GM18867 (cell line): ENCODE data around the gene FBXO10.

Source experiments
- ATAC-seq: cut with Tn5 transposase; IDR thresholded peaks from one replicate; pipeline ENCODE4 v1.9.1; 2021; ENCODE audit warnings: mild to moderate bottlenecking, moderate library complexity; ENCODE audit not compliant: unreplicated experiment

FBXO10 gene

GRCh38 chr9:37593883-37594448 is 17.8 kb upstream of the FBXO10 start:
- ATAC-seq = no peak

- ATAC-seq = peak; percentile 89
Observed at GRCh38 chr9:37592108-37592951, 16.1 kb upstream of the FBXO10 start, which contains the start of gene TOMM5. TSS of gene TOMM5 (minus strand) at chr9:37592597. CDS start at chr9:37592532, 65 bp downstream.

- no peak for ATAC-seq
Observed at GRCh38 chr9:37587521-37587920, 11.3 kb upstream of the FBXO10 start.

GRCh38 chr9:37583522-37584121 is 7.4 kb upstream of the FBXO10 start:
- no peak for ATAC-seq

GRCh38 chr9:37582548-37583157 is 6.5 kb upstream of the FBXO10 start:
- peak; percentile 55 for ATAC-seq

DNA sequence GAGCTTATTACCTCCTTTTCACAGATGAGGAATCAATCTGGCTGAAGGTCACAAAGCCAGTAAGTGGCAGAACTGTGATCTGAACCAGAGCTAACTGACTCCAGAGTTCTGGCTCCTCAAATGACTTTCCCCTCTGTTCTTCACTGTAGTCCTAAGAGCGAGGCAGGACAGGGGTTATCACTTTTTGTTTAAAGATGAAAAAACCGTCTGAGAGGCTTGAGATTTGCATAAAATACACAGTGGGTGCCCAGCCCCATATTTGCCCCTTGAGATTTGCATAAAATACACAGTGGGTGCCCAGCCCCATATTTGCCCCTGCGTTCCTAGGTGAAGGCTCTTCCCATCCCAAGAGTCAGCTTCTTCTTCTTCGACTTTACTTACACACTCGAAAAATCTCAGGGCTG is 667 bp downstream of the FBXO10 start:
- ATAC-seq = peak; percentile 62

- ATAC-seq = no peak
Observed at GRCh38 chr9:37575001-37575400, 1.2 kb downstream of the FBXO10 start.

DNA sequence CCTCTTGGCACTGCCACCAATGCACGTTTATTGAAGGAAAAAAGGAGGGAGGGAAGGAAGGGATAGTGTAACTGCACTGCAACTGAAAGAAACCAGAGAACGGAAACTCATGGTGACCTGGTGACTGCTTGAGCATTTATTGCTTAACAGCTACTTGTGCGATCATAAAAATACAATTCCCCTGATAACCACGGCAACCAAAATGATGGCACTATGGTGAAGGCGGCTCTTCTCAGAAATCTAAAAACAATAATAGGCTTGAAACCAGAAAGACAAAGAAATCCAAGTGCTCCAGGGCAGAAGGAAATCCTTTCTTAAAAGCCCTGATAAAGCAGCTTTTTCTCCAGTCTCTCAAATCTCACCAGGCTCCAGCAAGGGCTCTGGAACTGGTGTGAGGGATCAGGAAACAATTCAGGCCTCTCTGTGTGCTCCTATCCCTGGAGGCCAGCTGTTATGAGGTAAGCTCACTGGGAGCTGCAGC is 1.9 kb downstream of the FBXO10 start:
- ATAC-seq = no peak

DNA sequence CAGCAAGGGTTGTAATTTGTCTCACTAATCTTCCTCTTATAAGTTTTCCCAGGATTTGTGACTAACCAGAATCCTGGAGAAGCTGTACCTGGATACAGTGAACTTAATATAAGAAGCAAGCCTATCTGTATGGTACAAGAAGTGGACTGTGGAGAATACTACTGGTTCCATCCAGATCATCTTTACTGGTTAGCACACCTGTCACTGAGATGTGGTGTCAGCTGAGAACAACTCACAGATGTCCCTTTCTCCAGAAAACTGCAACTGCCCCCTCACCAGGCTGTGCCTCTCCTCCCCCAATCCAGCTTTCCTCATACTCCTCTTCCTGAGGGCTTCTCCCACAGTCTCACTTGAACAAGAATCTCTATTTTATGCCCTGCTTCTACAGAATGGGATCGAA is 4.9 kb downstream of the FBXO10 start:
- no peak for ATAC-seq

DNA sequence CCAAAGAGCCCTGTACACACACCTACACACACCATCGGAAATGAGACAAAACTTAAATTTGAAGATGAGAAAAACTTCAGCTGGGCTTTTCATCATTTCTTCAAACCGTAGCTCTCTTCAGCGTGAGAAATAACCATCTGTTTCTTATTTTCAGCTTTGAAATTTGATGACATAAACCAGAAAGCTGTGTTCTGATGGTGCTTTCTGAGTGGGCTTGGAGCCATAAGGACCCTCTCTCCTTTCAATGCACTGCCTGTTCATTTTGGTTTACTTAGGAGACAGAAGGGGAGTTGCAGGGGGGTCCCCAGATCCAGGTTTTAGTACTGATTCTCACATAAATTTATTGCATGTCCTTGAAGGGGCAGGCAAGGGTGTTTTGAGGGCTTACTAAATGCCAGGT is 9.5 kb downstream of the FBXO10 start:
- no peak for ATAC-seq

GRCh38 chr9:37565661-37566618 is 10.2 kb downstream of the FBXO10 start:
- peak; percentile 88 for ATAC-seq

GRCh38 chr9:37564916-37565315 is 11.3 kb downstream of the FBXO10 start:
- ATAC-seq = no peak

- no peak for ATAC-seq
Observed at GRCh38 chr9:37563806-37564513, 12.2 kb downstream of the FBXO10 start.

- no peak for ATAC-seq
Observed at GRCh38 chr9:37562826-37563225, 13.4 kb downstream of the FBXO10 start.

- no peak for ATAC-seq
Observed at GRCh38 chr9:37561682-37562081, 14.5 kb downstream of the FBXO10 start.

DNA sequence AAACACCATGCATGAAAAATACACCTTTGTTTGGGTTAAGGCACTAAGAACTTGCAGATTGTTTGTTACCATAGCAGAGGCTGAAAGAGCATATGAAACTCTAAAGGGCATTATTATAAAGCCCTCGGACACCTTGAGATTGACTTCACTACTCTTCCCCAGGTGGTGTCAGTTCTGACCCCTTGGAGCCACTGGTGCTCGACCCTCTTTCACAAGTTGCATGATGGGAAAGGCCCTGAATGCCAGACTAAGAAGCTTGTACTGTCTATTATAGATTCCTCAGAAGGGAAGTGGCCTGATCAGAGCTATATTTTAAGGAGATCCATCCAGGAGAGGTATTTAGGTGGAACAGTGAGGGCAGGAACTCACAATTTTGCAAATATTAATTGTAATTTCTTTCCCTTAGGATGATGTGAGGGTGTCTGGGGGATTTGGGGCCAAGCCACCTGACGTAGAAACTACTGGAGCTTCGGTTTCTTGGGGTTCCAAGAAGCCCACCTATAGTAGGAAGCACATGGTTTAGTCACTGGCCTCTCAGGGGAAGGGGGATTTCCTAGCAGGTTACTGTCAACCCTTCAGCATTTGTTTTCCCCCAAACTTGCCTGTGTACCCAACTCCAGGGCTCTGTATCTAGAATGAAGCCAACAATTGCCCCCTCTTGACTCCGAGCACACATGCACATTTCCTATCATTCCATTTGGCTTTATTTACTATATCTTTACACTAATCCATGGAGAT is 16.2 kb downstream of the FBXO10 start:
- ATAC-seq = no peak

- no peak for ATAC-seq
Observed at GRCh38 chr9:37559125-37559524, 17.1 kb downstream of the FBXO10 start.

- no peak for ATAC-seq
Observed at GRCh38 chr9:37555786-37556185, 20.4 kb downstream of the FBXO10 start.

DNA sequence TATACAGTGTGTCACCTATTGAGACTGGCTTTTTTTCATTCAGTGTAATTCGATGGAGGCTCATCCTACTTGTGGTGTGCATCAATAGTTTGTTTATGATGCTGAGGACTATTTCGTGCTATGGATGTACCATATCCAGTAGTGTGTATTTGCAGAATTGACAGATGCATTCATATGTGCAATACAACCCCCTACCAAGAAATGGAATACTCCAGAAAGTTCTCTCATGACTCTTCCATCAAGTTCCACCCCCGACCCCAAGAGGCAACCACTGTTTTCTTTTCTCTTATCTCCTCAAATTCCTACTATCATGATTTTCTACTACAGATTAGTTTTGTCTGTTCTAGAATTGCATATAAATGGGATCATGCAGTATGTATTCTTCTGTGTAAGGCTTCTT is 21.9 kb downstream of the FBXO10 start:
- ATAC-seq = no peak
